Stimulated activated CD8-positive, alpha-beta memory T cell treated with anti-CD3 and anti-CD28 coated beads, Interleukin-15, amount 100 ng/mL, for 48 hours (primary cell): ENCODE results near the gene TMEM178B.
"Not testable (repeated sequence)": the region's sequence is repeated elsewhere in the genome, so short reads cannot be mapped to it uniquely, and the experiment has no call there.

ENCODE experiments used
- DNase-seq, 2 donors: peaks; one replicate each; pipeline ENCODE4 v3.0.0-alpha.2; 2020; ENCODE audit warnings: low read depth in 2 of 2

The TMEM178B gene

DNA sequence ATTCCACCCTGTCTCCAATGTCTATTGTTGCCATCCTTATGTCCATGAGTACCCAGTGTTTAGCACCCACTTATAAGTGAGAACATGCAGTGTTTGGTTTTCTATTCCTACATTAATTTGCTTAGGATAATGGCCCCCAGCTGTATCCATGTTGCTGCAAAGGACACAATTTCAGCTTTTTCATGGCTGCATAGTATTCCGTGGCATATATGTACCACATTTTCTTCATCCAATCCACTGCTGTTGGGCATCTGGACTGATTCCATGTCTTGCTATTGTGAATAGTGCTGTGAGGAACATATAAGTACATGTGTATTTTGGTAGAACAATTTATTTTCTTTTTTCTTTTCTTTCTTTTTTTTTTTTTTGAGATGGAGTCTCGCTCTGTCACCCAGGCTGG is 68.2 kb downstream of the TMEM178B start:
- DNase-seq = no peak

DNA sequence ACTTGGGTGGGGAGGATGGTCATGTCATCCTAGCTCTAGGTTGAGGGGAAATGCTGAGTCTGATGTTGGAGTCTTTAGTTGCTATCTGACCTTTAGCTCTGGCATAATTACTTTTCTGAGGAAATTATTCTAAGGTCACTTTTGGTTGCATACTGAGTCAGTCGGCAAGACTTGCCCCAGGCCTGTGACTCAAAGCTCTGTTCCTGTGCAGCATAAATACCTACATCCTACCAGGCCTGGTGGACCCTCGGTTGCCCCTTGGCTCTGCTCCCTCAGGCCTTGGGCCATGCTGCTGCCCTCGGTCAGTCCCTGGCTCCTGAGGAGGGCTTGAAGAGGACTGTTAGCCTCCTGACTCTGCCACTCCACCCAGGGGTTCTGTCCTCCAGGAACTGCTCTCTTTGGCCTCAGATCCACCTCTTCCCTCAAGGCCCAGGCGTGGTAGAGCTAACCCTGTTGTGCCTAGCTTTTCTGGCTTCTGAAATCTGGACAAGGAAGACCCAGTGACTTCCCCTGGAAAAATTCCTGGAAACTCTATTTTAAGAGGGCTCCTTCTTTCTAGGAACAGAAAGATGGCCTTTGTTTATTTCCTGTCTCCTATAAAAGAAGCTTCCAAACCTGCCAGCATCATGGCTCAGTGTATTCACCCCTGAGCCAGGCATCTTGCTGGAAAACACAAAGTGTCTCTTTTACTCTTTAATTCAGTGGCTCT is 71.2 kb downstream of the TMEM178B start:
- DNase-seq = no peak

DNA sequence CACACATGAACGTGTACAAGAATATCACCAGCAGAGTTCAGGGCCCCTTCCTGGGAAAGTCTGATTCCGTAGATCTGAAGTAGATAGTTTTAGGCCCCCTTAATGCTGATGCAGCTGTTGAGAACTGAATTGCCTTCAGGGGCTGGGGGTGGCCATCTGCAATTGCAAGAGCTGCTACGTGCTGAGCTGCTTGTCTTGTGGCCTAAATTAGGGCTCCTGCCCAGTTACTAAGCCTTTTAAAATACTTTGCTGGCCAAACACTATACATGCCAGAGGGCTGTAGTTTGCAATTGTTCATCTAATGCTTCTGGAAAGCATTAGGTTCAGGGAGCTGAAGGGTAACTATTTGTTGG is 71.7 kb downstream of the TMEM178B start:
- no peak for DNase-seq

DNA sequence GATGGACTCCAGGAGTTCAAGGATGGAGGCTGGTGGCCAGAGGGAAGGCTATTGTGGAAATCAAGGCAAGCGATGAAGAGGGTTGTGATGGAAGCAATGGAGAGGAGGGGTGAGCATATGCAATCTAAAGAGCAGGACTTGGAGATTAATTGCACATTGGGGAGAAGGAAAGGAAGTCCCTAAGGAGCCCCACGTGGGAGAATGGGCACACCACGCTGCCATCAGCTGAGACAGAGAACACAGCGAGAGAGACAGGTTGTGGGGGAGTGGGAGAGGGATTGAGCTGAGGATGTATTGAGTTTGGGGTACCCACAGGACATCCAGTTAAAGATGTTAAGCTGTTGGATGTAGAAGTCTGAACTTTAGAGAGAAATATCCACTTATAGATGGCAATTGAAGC is 73.6 kb downstream of the TMEM178B start:
- no peak for DNase-seq

- no peak for DNase-seq
These were observed 76.6 kb downstream of the TMEM178B start for GRCh38 chr7:141150465-141150864.

DNA sequence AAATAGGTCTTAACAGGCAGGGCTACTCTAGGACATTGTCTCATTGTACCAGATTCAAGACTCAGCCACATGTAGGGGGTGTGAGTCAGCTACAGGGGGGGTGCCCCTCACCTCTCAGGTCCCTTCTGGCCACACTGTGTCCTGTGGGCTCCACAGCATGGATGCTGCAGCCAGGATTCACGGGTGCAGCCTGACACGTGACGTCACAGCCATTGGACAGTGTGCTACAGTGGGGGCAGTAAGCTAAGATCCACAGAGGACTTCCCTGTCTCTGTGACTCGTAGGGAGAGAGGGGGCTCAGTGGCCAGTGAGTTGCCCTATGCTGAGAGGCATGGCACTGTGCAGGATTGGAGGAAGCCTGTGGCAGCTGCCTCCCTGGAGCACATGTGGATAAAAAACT is 77.9 kb downstream of the TMEM178B start:
- no peak for DNase-seq

- DNase-seq = no peak
These were observed 79.4 kb downstream of the TMEM178B start for GRCh38 chr7:141153231-141153630.

GRCh38 chr7:141154131-141154732 is 80.4 kb downstream of the TMEM178B start:
- no peak for DNase-seq

GRCh38 chr7:141156407-141156806 is 82.5 kb downstream of the TMEM178B start:
- DNase-seq = no peak

DNA sequence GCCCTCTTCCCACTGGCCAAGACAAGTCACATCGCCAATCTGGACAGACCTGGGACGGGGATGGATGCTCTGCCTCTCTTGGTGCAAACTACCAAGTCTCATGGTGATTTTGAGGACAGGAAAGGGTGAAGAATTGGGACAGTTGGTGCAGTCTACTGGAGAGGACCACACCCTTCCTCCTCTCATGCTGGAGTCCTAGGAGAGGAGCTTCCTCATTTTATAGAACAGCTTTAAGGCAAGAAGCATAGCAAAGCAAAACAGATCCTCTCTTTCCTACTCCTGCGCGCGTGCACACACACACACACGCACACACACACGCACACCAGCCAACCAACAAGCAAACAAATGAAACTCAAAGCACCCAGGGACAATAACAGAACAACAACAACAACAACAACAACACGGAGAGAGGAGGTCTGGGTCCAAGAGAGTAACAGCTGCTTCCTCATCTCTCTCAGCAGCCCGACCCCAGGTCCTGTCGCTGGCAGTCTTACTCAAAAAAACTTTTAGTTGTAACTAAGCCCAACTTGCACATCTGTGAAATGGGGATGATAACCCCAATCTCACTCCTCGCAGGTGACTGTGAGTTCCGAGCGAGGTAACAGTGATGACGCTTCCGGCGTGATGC is 83.4 kb downstream of the TMEM178B start:
- no peak for DNase-seq

DNA sequence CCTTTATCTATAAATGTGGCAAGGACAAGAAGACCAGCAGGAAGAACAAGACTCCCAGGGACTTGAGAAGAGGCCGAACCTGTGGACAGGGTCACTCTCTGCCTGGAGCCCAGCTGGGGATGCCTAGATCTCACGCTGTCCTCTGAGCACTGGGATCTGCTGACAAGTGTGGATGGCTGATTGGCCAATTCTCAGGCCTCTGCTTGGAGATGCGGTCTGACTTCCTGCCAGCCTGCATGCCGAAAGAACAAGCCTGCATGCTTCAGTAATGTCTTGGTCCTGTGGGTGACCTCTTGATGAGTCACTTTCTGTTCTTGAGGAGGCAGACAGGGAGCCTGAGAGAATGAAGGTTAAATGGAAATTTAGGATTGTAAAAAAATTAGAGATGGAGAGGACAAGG is 84.7 kb downstream of the TMEM178B start:
- no peak for DNase-seq

GRCh38 chr7:141160246-141160860 is 86.5 kb downstream of the TMEM178B start:
- DNase-seq = no peak

GRCh38 chr7:141161550-141162535 is 88.0 kb downstream of the TMEM178B start:
- no peak for DNase-seq

- no peak for DNase-seq
These were observed 91.7 kb downstream of the TMEM178B start for GRCh38 chr7:141165521-141165920.

- no peak for DNase-seq
These were observed 93.1 kb downstream of the TMEM178B start for GRCh38 chr7:141166926-141167325.

DNA sequence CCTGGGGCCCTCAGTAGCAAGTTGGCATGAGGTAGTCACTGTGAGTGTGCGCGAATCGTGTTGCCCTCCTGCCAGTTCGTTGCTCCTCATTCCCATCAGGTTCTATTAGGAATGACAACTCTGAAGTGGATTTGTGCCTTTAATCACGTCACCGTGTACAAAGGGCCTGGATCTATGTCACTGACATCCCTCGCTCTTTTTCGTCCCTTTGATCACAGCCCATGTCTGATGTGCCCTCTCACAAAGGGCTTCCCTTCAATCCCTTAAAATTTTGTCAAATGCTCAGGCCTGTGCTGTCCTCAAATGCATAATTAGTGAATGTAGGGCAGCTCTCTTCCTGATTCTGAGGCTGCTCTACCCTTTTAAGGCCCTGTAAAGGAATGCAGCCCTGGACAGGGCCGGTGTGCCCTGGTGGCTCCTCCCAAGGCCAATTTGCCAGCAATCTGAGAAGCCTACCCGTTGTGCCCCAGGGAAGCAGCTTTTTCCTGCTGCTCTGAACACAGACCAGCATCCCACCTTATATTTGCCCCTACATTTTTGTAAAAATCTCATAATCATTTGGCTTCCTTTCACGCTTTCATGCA is 93.6 kb downstream of the TMEM178B start:
- DNase-seq = no peak

DNA sequence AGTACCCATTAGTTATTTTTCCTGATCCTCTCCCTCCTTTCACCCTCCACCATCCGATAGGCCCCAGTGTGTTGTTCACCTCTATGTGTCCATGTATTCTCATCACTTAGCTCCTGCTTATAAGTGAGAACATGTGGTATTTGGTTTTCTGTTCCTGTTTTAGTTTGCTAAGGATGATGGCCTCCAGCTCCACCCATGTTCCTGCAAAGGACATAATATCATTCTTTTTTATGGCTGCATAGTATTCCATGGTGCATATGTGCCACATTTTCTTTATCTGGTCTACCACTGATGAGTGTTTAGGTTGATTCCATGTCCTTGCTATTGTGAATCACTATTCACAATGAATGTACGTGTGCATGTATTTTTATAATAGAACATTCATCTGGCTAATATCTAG is 95.3 kb downstream of the TMEM178B start:
- not testable (repeated sequence) for DNase-seq

DNA sequence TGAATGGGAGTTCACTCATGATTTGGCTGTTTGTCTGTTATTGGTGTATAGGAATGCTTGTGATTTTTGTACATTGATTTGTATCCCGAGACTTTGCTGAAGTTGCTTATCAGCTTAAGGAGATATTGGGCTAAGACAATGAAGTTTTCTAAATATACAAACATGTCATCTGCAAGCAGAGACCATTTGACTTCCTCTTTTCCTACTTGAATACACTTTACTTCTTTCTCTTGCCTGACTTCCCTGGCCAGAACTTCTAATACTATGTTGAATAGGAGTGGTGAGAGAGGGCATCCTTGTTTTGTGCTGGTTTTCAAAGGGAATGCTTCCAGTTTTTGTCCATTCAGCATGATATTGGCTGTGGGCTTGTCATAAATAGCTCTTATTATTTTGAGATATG is 101.9 kb downstream of the TMEM178B start:
- DNase-seq = not testable (repeated sequence)

DNA sequence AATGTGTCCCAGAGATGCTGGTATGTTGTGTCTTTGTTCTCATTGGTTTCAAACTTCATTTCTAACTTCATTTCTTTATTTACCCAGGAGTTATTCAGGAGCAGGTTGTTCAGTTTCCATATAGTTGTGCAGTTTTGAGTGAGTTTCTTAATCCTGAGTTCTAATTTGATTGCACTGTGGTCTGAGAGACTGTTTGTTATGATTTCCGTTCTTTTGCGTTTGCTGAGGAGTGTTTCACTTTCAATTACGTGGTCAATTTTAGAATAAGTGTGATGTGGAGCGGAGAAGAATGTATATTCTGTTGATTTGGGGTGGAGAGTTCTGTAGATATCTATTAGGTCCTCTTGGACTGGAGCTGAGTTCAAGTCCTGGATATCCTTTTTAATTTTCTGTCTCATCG is 103.3 kb downstream of the TMEM178B start:
- not testable (repeated sequence) for DNase-seq

GRCh38 chr7:141178486-141179135 is 104.7 kb downstream of the TMEM178B start:
- DNase-seq = no peak

GRCh38 chr7:141181812-141182211 is 107.9 kb downstream of the TMEM178B start:
- DNase-seq = no peak
